OCI-LY3 (cell line): ENCODE results near the gene ADGRV1.

Source experiments
- EZH2phosphoT487 ChIP-seq: fragments of 200-600 bp; shearing (Covaris generic); IDR thresholded peaks from 2 replicates; pipeline ENCODE4 v1.6.1; 2018; ENCODE audit warnings: antibody characterized with exemption, mixed run types, low read depth
- TF ChIP-seq, protein P1 (sequence below): fragments of 200-600, 300-600 bp; sonication (generic); IDR thresholded peaks from 2 replicates; pipeline ENCODE4 v1.5.1; 2014; ENCODE audit warnings: antibody characterized with exemption, low read length, low read depth

DNA sequence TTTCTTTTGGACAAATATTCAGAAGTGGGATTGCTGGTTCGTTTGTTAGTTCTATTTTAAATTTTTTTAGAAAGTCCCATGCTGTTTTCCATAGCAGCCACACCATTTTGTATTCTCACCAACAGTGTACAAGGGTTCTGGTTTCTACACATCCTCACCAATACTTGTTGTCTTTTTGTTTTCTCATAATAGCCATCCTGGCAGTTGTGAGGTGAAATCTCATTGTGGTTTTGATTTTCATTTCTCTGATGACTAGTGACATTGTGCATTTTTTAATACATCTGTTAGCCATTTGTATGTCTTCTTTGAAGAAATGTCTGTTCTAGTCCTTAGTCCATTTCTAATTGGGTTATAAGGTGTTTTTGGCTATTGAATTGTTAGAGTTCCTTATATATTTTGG is 610.3 kb downstream of the ADGRV1 start:
- TF ChIP-seq, protein P1, sequence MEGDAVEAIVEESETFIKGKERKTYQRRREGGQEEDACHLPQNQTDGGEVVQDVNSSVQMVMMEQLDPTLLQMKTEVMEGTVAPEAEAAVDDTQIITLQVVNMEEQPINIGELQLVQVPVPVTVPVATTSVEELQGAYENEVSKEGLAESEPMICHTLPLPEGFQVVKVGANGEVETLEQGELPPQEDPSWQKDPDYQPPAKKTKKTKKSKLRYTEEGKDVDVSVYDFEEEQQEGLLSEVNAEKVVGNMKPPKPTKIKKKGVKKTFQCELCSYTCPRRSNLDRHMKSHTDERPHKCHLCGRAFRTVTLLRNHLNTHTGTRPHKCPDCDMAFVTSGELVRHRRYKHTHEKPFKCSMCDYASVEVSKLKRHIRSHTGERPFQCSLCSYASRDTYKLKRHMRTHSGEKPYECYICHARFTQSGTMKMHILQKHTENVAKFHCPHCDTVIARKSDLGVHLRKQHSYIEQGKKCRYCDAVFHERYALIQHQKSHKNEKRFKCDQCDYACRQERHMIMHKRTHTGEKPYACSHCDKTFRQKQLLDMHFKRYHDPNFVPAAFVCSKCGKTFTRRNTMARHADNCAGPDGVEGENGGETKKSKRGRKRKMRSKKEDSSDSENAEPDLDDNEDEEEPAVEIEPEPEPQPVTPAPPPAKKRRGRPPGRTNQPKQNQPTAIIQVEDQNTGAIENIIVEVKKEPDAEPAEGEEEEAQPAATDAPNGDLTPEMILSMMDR: no peak
- no peak for TF ChIP-seq EZH2phosphoT487
